Neural progenitor cell (in vitro differentiated cells): ENCODE data around the gene BRD2. TPM values are rescaled to one million over a fixed set of nuclear protein-coding genes. Genes with fewer than 3 reads are reported as not detected.
"Not testable (repeated sequence)": the region's sequence is repeated elsewhere in the genome, so short reads cannot be mapped to it uniquely, and the experiment has no call there.

Experiments used
- DNase-seq: peaks from one replicate; pipeline ENCODE4 v3.0.0-alpha.2; 2016; ENCODE audit warnings: low spot score
- H2AFZ ChIP-seq: fragments of 200-600 bp; sonication (generic); replicated peaks from 2 replicates; pipeline ENCODE4 v1.6.1; 2016; ENCODE audit warnings: antibody characterized with exemption
- H3F3A ChIP-seq: fragments of 200-600 bp; sonication (generic); 2 replicates; pipeline ENCODE4 v1.6.1; 2016; ENCODE audit warnings: antibody characterized with exemption, low read depth
- H3K27ac ChIP-seq: fragments of 200-600 bp; sonication (generic); 2 replicates; pipeline ENCODE4 v1.5.1; 2016; ENCODE audit warnings: mild to moderate bottlenecking
- H3K27me3 ChIP-seq: fragments of 200-600 bp; sonication (generic); 2 replicates; pipeline ENCODE4 v1.6.1; 2016; ENCODE audit warnings: mild to moderate bottlenecking, moderate library complexity
- H3K36me3 ChIP-seq: fragments of 200-600 bp; sonication (generic); 2 replicates; pipeline ENCODE4 v1.5.1; 2016
- H3K4me1 ChIP-seq: fragments of 200-600 bp; sonication (generic); 2 replicates; pipeline ENCODE4 v1.6.1; 2016; ENCODE audit warnings: mixed run types
- H3K4me2 ChIP-seq: fragments of 200-600 bp; sonication (generic); 2 replicates; pipeline ENCODE4 v1.6.1; 2016
- H3K4me3 ChIP-seq: fragments of 200-600 bp; sonication (generic); 2 replicates; pipeline ENCODE4 v1.5.1; 2016
- H3K79me2 ChIP-seq: fragments of 200-600 bp; sonication (generic); 2 replicates; pipeline ENCODE4 v1.6.1; 2016; ENCODE audit warnings: low read depth
- H3K9ac ChIP-seq: fragments of 200-600 bp; sonication (generic); 2 replicates; pipeline ENCODE4 v1.6.1; 2016
- H3K9me3 ChIP-seq: fragments of 200-600 bp; sonication (generic); 2 replicates; pipeline ENCODE4 v1.5.1; 2016; ENCODE audit warnings: low read depth
- H4K20me1 ChIP-seq: fragments of 200-600 bp; sonication (generic); 2 replicates; pipeline ENCODE4 v1.6.1; 2016; ENCODE audit warnings: low read depth
- H3K27ac Mint-ChIP-seq: 3 replicates; pipeline ENCODE4 v1.8.0; 2021; ENCODE audit warnings: mixed read lengths
- H3K27me3 Mint-ChIP-seq: 2 replicates; pipeline ENCODE4 v1.8.0; 2022; ENCODE audit warnings: low read depth, mild to moderate bottlenecking, inconsistent platforms, moderate library complexity, mixed read lengths; ENCODE audit not compliant: insufficient read depth
- H3K36me3 Mint-ChIP-seq: 3 replicates; pipeline ENCODE4 v1.8.0; 2021; ENCODE audit warnings: mixed read lengths
- H3K4me1 Mint-ChIP-seq: 3 replicates; pipeline ENCODE4 v1.8.0; 2021; ENCODE audit warnings: mixed read lengths
- H3K4me3 Mint-ChIP-seq: 3 replicates; pipeline ENCODE4 v1.8.0; 2021; ENCODE audit warnings: mild to moderate bottlenecking, moderate library complexity, mixed read lengths
- H3K9me3 Mint-ChIP-seq: 3 replicates; pipeline ENCODE4 v1.8.0; 2020; ENCODE audit warnings: mixed read lengths
- CTCF ChIP-seq: fragments of 200-600 bp; sonication (generic); IDR thresholded peaks from 2 replicates; pipeline ENCODE4 v1.5.1; 2017; ENCODE audit warnings: antibody characterized with exemption, mild to moderate bottlenecking
- EZH2 ChIP-seq: fragments of 200-600 bp; sonication (generic); IDR thresholded peaks from 2 replicates; pipeline ENCODE4 v1.6.1; 2017; ENCODE audit warnings: antibody characterized with exemption, mild to moderate bottlenecking, moderate library complexity
- EZH2phosphoT487 ChIP-seq: fragments of 200-600 bp; sonication (generic); IDR thresholded peaks from 2 replicates; pipeline ENCODE4 v1.6.1; 2017; ENCODE audit warnings: antibody characterized with exemption
- total RNA-seq: library from RNA; depleted of rRNA; stranded (reverse); fragments of >200 nt; gene quantifications from 2 replicates; pipeline ENCODE4 v1.2.3, GENCODE V29; 2015; ENCODE audit warnings: low replicate concordance

Gene BRD2
- total RNA-seq, 1 donor from 2014 or later = 202 TPM

- H3K4me3 ChIP-seq = no peak overlapping the region
- Mint-ChIP-seq H3K4me1 (peaks cover 10% of the 10 kb centered on the region), H3K27ac (no peak overlapping the region), H3K27me3 (peaks cover 5% of the 10 kb centered on the region), H3K4me3 (no peak overlapping the region), H3K9me3 (no peaks in the 10 kb centered on the region), H3K36me3 (no peaks in the 10 kb centered on the region)
- no peak for TF ChIP-seq EZH2phosphoT487
- TF ChIP-seq CTCF = no peak
- no peak for TF ChIP-seq EZH2
- no peak for DNase-seq
- H3K9me3 ChIP-seq = no peaks in the 10 kb centered on the region
- no peak overlapping the region for H3K4me2 ChIP-seq
- H3K9ac ChIP-seq = no peak overlapping the region
- no peaks in the 10 kb centered on the region for H3K79me2 ChIP-seq
- H3F3A ChIP-seq = no peaks in the 10 kb centered on the region
- H2AFZ ChIP-seq = no peak overlapping the region
- no peak overlapping the region for H3K27ac ChIP-seq
- H3K4me1 ChIP-seq = peaks cover 6% of the 10 kb centered on the region
- no peaks in the 10 kb centered on the region for H3K36me3 ChIP-seq
- H4K20me1 ChIP-seq = no peaks in the 10 kb centered on the region
- H3K27me3 ChIP-seq = peaks cover 9% of the 10 kb centered on the region
Measured at GRCh38 chr6:32938494-32938893, 29.9 kb upstream of the BRD2 start.

DNA sequence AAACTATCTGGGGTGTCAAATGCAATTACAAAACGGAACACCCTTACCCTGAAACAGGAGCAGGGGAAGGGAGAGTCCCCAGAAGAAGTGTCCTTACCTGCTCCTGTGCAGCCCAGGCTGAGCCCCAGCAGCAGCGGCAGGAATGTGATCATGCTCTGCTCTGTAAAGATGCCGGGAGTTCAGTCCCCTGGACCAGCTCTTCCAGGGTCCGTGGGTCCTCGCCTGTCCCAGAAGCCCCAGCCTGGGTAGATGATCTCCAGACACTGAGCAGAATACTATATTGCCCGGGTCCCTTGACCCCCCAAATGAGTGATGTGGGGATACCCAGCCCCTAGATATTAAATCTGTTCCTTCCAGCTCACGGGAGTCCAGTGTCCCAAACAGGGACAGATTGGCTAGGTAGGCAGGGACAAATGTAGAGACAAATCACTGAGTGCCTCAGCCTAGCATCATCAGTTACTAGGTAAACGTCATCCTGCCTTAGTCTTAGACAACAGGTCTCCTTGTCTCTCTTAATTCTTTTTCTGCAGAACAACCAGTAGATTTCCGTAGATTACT, 27.7 kb upstream of the BRD2 start, which contains the start of gene HLA-DMB:
Gene HLA-DMB (minus strand): TSS at position 373 of the 558 bp plus-strand sequence. CDS start 221 bp downstream, at position 152.
- H3K27ac Mint-ChIP-seq = peak within 1 kb of the TSS; percentile 70
- peak within 1 kb of the TSS; percentile 40 for H3K4me3 ChIP-seq

DNA sequence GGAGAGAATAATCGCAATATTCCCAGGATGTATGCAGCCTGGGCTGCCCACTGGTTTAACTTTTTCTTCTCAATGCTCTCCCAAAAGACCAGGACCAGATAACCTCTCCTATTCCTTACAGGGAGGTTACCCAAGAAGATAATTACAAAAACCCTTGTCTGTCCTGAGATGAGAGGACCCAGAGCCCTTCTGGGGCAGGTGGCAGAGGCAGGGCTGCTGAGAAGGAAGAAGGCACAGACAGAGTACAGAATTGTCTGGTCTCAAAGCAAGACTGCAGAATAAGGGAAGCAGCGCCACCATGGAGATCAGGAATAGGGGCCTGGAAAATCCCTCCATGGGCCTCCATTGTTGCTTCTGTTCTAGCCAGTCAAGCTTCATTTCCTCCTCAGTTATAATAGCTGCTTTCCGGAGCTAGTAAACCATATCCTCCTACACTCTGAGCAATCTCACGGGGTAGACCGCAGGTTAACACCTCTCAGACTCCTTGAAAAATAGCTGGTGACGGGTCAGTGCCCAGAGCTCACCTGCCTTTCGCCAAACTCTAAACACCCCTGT, 27.1 kb upstream of the BRD2 start:
- no peak overlapping the region for H3K27ac ChIP-seq
- peak overlapping the region; percentile 97 for H2AFZ ChIP-seq
- peaks cover 8% of the 10 kb centered on the region for H3K27me3 Mint-ChIP-seq
- H3K36me3 Mint-ChIP-seq = no peaks in the 10 kb centered on the region
- H3K9ac ChIP-seq = no peak overlapping the region
- H3K9me3 ChIP-seq = no peaks in the 10 kb centered on the region
- H3K79me2 ChIP-seq = no peaks in the 10 kb centered on the region
- peaks cover 8% of the 10 kb centered on the region for H3K9me3 Mint-ChIP-seq
- TF ChIP-seq EZH2 (no peak), EZH2phosphoT487 (no peak), CTCF (no peak)
- no peaks in the 10 kb centered on the region for H3K27me3 ChIP-seq
- no peak overlapping the region for H3K4me3 Mint-ChIP-seq
- DNase-seq = peak; percentile 11
- no peaks in the 10 kb centered on the region for H4K20me1 ChIP-seq
- H3F3A ChIP-seq = no peaks in the 10 kb centered on the region
- peak overlapping the region; percentile 40 for H3K4me3 ChIP-seq
- peaks cover 10% of the 10 kb centered on the region for H3K4me1 Mint-ChIP-seq
- H3K36me3 ChIP-seq = no peaks in the 10 kb centered on the region
- H3K4me1 ChIP-seq = peaks cover 6% of the 10 kb centered on the region
- H3K27ac Mint-ChIP-seq = peak overlapping the region; percentile 70
- H3K4me2 ChIP-seq = peak overlapping the region; percentile 48

More for the DNA sequence above, 27.7 kb upstream of the BRD2 start, which contains the start of gene HLA-DMB:
- peak; percentile 87 for DNase-seq
- Histone ChIP-seq H3K27ac (no peak within 1 kb of the TSS), H3K79me2 (no peaks in the 10 kb centered on the region), H3F3A (no peaks in the 10 kb centered on the region), H3K9me3 (no peaks in the 10 kb centered on the region), H2AFZ (peak within 1 kb of the TSS; percentile 97), H3K36me3 (no peaks in the 10 kb centered on the region), H3K9ac (no peak within 1 kb of the TSS), H3K4me1 (peaks cover 6% of the 10 kb centered on the region), H3K27me3 (no peaks in the 10 kb centered on the region), H4K20me1 (no peaks in the 10 kb centered on the region), H3K4me2 (peak within 1 kb of the TSS; percentile 48)
- no peak for TF ChIP-seq EZH2phosphoT487
- no peak for TF ChIP-seq EZH2
- no peak for TF ChIP-seq CTCF
- Mint-ChIP-seq H3K4me3 (peak within 1 kb of the TSS; percentile 72), H3K9me3 (peaks cover 7% of the 10 kb centered on the region), H3K4me1 (peaks cover 10% of the 10 kb centered on the region), H3K36me3 (no peaks in the 10 kb centered on the region), H3K27me3 (peaks cover 5% of the 10 kb centered on the region)

- H3K9ac ChIP-seq, H3K4me3 ChIP-seq, H4K20me1 ChIP-seq, DNase-seq, H3K27ac ChIP-seq, H3K27me3 Mint-ChIP-seq, H3F3A ChIP-seq, H3K4me1 ChIP-seq, H3K36me3 ChIP-seq, H3K27ac Mint-ChIP-seq, H3K36me3 Mint-ChIP-seq, H3K27me3 ChIP-seq, H2AFZ ChIP-seq, H3K79me2 ChIP-seq, H3K4me3 Mint-ChIP-seq, H3K4me2 ChIP-seq, H3K9me3 Mint-ChIP-seq, H3K9me3 ChIP-seq: not testable (repeated sequence)
- peaks cover 10% of the 10 kb centered on the region for H3K4me1 Mint-ChIP-seq
Measured at GRCh38 chr6:32942555-32943123, 25.8 kb upstream of the BRD2 start.
